Large intestine (tissue), 3 donors: ENCODE measurements around the gene PLCB1. TPM values are rescaled to one million over a fixed set of nuclear protein-coding genes. Genes with fewer than 3 reads are reported as not detected.
"Not testable (repeated sequence)": the region's sequence is repeated elsewhere in the genome, so short reads cannot be mapped to it uniquely, and the experiment has no call there.

Source experiments
- DNase-seq, 2 donors: peaks; one replicate each; pipeline versions ENCODE4 v3.0.0 to v3.0.0-alpha.2; 2013
- H3K27ac ChIP-seq: one replicate; pipeline ENCODE4 v1.5.1; 2013; ENCODE audit warnings: low read length
- H3K27me3 ChIP-seq: 2 replicates; pipeline ENCODE4 v1.6.1; 2013; ENCODE audit warnings: low read length; ENCODE audit not compliant: control insufficient read depth, insufficient read depth
- H3K36me3 ChIP-seq: 2 replicates; pipeline ENCODE4 v1.6.1; 2013; ENCODE audit warnings: low read length; ENCODE audit not compliant: control insufficient read depth, insufficient read depth
- H3K4me1 ChIP-seq: one replicate; pipeline ENCODE4 v1.6.1; 2013; ENCODE audit warnings: low read length; ENCODE audit not compliant: control insufficient read depth, insufficient read depth
- H3K4me3 ChIP-seq: one replicate; pipeline ENCODE4 v1.5.1; 2013; ENCODE audit warnings: low read length
- H3K9me3 ChIP-seq: one replicate; pipeline ENCODE4 v1.6.1; 2013; ENCODE audit warnings: mild to moderate bottlenecking, low read depth, low read length, moderate library complexity; ENCODE audit not compliant: control insufficient read depth
- WGBS: methylation state at CpG from one replicate; pipeline ENCODE4 v1.1.5; 2013; ENCODE audit warnings: low lambda C conversion rate; ENCODE audit not compliant: insufficient coverage; 5-methylcytosine and 5-hydroxymethylcytosine counted together
- polyA plus RNA-seq: library from polyadenylated mRNA; unstranded; fragments of 120-200 nt; gene quantifications from one replicate; pipeline ENCODE4 v1.2.1, GENCODE V29; 2013

Gene PLCB1
- polyA plus RNA-seq, 1 donor = 7.4 TPM

GRCh38 chr20:8624616-8625015, 492.6 kb downstream of the PLCB1 start:
- Histone ChIP-seq H3K9me3 (no peaks in the 10 kb centered on the region), H3K4me3 (no peak overlapping the region), H3K27ac (no peak overlapping the region), H3K4me1 (no peaks in the 10 kb centered on the region), H3K27me3 (no peaks in the 10 kb centered on the region), H3K36me3 (no peaks in the 10 kb centered on the region)
- no peak for DNase-seq

- no peak overlapping the region for H3K27ac ChIP-seq
- H3K27me3 ChIP-seq = no peaks in the 10 kb centered on the region
- H3K4me1 ChIP-seq = no peaks in the 10 kb centered on the region
- DNase-seq = no peak
- no CpG with 5 or more reads among the region's 5 CpGs for whole genome bisulfite sequencing
- no peaks in the 10 kb centered on the region for H3K9me3 ChIP-seq
- H3K36me3 ChIP-seq = no peaks in the 10 kb centered on the region
- no peak overlapping the region for H3K4me3 ChIP-seq
Measured at GRCh38 chr20:8627340-8628004, 495.4 kb downstream of the PLCB1 start.

- H3K36me3 ChIP-seq = no peaks in the 10 kb centered on the region
- WGBS = no CpG with 5 or more reads among the region's 1 CpG
- no peak overlapping the region for H3K4me3 ChIP-seq
- no peak overlapping the region for H3K27ac ChIP-seq
- no peaks in the 10 kb centered on the region for H3K4me1 ChIP-seq
- DNase-seq = no peak
- H3K27me3 ChIP-seq = no peaks in the 10 kb centered on the region
- no peaks in the 10 kb centered on the region for H3K9me3 ChIP-seq
Measured at GRCh38 chr20:8631271-8631670, 499.2 kb downstream of the PLCB1 start.

GRCh38 chr20:8633366-8633765, 501.3 kb downstream of the PLCB1 start:
- H3K9me3 ChIP-seq = no peaks in the 10 kb centered on the region
- DNase-seq = no peak
- 88% methylated on average over 1 of the region's 1 CpG for WGBS
- H3K27ac ChIP-seq = no peak overlapping the region
- H3K27me3 ChIP-seq = no peaks in the 10 kb centered on the region
- no peak overlapping the region for H3K4me3 ChIP-seq
- no peaks in the 10 kb centered on the region for H3K36me3 ChIP-seq
- H3K4me1 ChIP-seq = no peaks in the 10 kb centered on the region

- H3K27ac ChIP-seq = no peak overlapping the region
- H3K36me3 ChIP-seq = no peaks in the 10 kb centered on the region
- no peak overlapping the region for H3K4me3 ChIP-seq
- WGBS = 74% methylated on average over 3 of the region's 4 CpGs
- no peaks in the 10 kb centered on the region for H3K9me3 ChIP-seq
- no peaks in the 10 kb centered on the region for H3K4me1 ChIP-seq
- H3K27me3 ChIP-seq = no peaks in the 10 kb centered on the region
- no peak for DNase-seq
Measured at GRCh38 chr20:8635048-8635572, 503.0 kb downstream of the PLCB1 start.

GRCh38 chr20:8635837-8636236, 503.8 kb downstream of the PLCB1 start:
- no peaks in the 10 kb centered on the region for H3K9me3 ChIP-seq
- H3K36me3 ChIP-seq = no peaks in the 10 kb centered on the region
- no peaks in the 10 kb centered on the region for H3K27me3 ChIP-seq
- no peak for DNase-seq
- no peaks in the 10 kb centered on the region for H3K4me1 ChIP-seq
- 100% methylated on average over 2 of the region's 2 CpGs for WGBS
- H3K27ac ChIP-seq = no peak overlapping the region
- H3K4me3 ChIP-seq = no peak overlapping the region

GRCh38 chr20:8639112-8639778, 507.2 kb downstream of the PLCB1 start:
- H3K4me1 ChIP-seq = no peaks in the 10 kb centered on the region
- no peaks in the 10 kb centered on the region for H3K27me3 ChIP-seq
- no peak overlapping the region for H3K27ac ChIP-seq
- WGBS = no CpG with 5 or more reads among the region's 4 CpGs
- no peaks in the 10 kb centered on the region for H3K9me3 ChIP-seq
- no peaks in the 10 kb centered on the region for H3K36me3 ChIP-seq
- DNase-seq = no peak
- no peak overlapping the region for H3K4me3 ChIP-seq

- H3K9me3 ChIP-seq = no peaks in the 10 kb centered on the region
- no peak overlapping the region for H3K4me3 ChIP-seq
- no CpG with 5 or more reads among the region's 4 CpGs for WGBS
- no peaks in the 10 kb centered on the region for H3K36me3 ChIP-seq
- H3K4me1 ChIP-seq = no peaks in the 10 kb centered on the region
- no peak for DNase-seq
- no peak overlapping the region for H3K27ac ChIP-seq
- H3K27me3 ChIP-seq = no peaks in the 10 kb centered on the region
Measured at GRCh38 chr20:8640461-8640860, 508.4 kb downstream of the PLCB1 start.

- no peaks in the 10 kb centered on the region for H3K9me3 ChIP-seq
Measured at GRCh38 chr20:8642247-8642646, 510.2 kb downstream of the PLCB1 start.

GRCh38 chr20:8644468-8644867, 512.4 kb downstream of the PLCB1 start:
- not testable (repeated sequence) for H3K27me3 ChIP-seq, H3K4me3 ChIP-seq, H3K27ac ChIP-seq, DNase-seq, H3K9me3 ChIP-seq, H3K36me3 ChIP-seq, H3K4me1 ChIP-seq
- no CpG with 5 or more reads among the region's 30 CpGs for WGBS

More at GRCh38 chr20:8642247-8642646, 510.2 kb downstream of the PLCB1 start:
- H3K4me3 ChIP-seq = no peak overlapping the region
- no peaks in the 10 kb centered on the region for H3K36me3 ChIP-seq
- WGBS = no CpG with 5 or more reads among the region's 1 CpG
- no peaks in the 10 kb centered on the region for H3K4me1 ChIP-seq
- DNase-seq = no peak
- no peaks in the 10 kb centered on the region for H3K27me3 ChIP-seq
- H3K27ac ChIP-seq = no peak overlapping the region

- Histone ChIP-seq H3K27ac (no peak overlapping the region), H3K36me3 (no peaks in the 10 kb centered on the region), H3K4me3 (no peak overlapping the region), H3K27me3 (no peaks in the 10 kb centered on the region), H3K4me1 (no peaks in the 10 kb centered on the region), H3K9me3 (no peaks in the 10 kb centered on the region)
- no CpG with 5 or more reads among the region's 1 CpG for WGBS
- no peak for DNase-seq
Measured at GRCh38 chr20:8645326-8645725, 513.3 kb downstream of the PLCB1 start.
